ENCODE results near the gene ZSWIM3.

ZSWIM3 gene

DNA sequence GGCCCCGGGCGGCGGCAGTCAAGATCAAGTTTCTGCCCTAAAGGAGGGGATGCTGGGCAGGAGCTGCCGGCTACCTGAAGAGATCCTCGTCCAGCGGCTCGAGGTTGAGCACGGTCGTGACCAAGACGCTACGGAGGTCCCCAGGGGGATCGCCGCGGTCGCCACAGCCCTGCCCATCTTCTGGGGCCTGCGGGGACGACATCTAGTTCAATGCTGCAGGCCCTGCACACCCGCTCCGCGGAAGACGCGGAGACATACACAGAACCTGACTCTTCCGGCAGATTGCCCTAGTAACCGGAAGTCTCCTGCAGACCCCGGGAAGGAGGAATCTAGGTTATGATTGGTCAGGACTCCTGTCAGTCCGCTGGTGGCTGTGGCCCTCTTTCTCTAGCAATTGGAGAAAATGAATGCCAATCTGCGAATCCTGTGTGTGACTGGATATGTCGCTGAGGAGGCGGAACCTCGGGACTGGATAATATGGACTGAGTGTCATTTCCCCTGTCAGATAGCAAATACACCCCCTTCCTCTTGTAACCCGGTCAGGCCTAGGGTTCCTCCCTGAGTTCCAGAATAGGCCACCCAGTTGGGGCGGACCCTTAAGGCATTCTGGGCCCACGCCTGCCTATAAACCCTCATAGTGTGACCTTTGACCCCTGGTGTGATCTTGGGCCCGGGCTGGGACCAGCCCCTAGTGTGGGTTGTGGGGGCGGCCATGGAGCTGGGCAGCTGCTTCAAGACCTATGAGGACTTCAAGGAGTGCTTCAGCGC lies at the start of gene ZSWIM3, which contains the start of gene ACOT8:
ZSWIM3 (plus strand) TSS at position 501 of the 768 bp plus-strand sequence; CDS start at position 713, 212 bp downstream.
ACOT8 (minus strand) TSS at position 279 of the 768 bp plus-strand sequence; CDS start at position 202, 77 bp downstream.
- peak within 1 kb of the TSS; percentile 73 for H3K27ac ChIP-seq
- TF ChIP-seq ZFX (IDR thresholded peaks at IDR 0.05), result peak; percentile 46; the same call in 1 of the 2 replicates
- TF ChIP-seq, protein P1, sequence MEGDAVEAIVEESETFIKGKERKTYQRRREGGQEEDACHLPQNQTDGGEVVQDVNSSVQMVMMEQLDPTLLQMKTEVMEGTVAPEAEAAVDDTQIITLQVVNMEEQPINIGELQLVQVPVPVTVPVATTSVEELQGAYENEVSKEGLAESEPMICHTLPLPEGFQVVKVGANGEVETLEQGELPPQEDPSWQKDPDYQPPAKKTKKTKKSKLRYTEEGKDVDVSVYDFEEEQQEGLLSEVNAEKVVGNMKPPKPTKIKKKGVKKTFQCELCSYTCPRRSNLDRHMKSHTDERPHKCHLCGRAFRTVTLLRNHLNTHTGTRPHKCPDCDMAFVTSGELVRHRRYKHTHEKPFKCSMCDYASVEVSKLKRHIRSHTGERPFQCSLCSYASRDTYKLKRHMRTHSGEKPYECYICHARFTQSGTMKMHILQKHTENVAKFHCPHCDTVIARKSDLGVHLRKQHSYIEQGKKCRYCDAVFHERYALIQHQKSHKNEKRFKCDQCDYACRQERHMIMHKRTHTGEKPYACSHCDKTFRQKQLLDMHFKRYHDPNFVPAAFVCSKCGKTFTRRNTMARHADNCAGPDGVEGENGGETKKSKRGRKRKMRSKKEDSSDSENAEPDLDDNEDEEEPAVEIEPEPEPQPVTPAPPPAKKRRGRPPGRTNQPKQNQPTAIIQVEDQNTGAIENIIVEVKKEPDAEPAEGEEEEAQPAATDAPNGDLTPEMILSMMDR (conservative IDR thresholded peaks at IDR 0.05), result no peak

DNA sequence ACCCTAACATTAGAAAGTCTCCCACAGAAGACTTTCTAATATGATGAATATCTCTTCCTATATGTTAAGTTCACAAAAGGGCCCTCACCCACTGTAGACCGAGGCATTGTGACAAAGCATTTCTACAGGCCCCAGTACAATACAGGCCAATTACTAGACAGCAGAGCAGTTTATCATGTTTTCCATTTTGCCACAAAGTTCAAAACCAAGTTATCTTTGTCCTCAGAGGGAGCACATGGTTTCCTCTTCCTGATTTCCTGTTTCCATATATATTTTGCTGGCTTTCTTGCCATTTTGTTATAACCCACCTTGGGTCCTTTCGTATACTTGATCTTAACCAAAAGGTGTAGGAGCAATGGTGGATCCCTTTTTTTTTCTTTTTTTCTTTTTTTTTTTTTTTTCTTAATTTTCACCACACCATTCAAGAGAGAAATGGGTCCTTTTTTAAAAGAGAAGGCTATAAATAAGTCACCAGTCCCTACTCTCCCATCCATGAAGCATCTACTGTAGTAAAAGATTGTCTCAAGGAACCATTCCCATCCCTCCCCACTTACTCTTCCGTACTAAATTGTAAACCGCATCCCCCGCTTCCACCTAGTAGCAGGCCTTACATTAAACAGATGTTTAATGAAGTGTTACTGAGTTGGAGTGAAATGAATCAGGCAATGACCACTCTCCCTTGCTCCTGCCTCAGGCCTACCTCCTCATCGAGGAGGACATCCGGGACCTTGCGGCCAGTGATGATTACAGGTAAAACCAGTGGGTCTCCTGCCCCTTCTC lies 47.0 kb upstream of the ZSWIM3 start:
- H3K27ac ChIP-seq, result 0 out of 2 replicates have a peak overlapping the region, but pooled peaks have one; percentile 93
- no peak for TF ChIP-seq ZFX (IDR thresholded peaks at IDR 0.05)
- TF ChIP-seq, protein P1 (conservative IDR thresholded peaks at IDR 0.05), result no peak

DNA sequence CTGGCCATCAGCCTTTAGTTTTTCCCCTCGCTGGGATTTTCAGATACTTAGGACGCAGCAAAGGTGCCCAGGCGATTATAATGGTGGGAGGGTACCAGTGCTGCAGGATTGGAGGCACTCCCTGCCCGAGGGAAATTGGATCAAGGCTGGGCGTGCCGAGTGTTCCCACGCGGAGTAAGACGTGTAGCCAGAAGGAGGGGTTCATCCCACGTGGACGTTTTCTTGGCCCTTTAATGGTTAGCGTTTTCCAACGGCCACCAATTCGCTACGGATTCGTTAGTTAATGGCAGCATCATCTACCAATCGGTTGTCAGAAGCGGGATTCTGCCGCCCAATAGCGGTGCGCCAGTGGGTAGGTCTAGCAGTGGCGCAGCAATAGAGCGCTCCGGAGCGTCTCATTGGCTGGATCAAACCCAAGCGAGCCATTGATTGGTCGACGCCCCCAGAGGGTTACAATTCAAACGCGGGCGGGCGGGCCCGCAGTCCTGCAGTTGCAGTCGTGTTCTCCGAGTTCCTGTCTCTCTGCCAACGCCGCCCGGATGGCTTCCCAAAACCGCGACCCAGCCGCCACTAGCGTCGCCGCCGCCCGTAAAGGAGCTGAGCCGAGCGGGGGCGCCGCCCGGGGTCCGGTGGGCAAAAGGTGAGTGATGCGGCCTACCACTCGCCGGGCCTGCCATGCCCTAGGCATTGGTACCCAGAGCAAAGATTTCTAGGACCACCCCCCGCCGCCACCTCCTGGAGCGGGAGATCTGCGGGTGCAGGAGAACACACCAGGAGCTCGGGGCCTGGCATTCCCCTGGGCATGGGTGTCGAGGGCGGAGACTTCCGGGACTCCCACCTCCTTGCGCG lies 45.0 kb upstream of the ZSWIM3 start, which contains the start of gene UBE2C:
UBE2C (plus strand) TSS at position 488 of the 849 bp plus-strand sequence; CDS start at position 540, 52 bp downstream.
- TF ChIP-seq, protein P1 (conservative IDR thresholded peaks at IDR 0.05), result no peak
- peak; percentile 94 for TF ChIP-seq ZFX (IDR thresholded peaks at IDR 0.05)
- H3K27ac ChIP-seq, result peak within 1 kb of the TSS; percentile 93

DNA sequence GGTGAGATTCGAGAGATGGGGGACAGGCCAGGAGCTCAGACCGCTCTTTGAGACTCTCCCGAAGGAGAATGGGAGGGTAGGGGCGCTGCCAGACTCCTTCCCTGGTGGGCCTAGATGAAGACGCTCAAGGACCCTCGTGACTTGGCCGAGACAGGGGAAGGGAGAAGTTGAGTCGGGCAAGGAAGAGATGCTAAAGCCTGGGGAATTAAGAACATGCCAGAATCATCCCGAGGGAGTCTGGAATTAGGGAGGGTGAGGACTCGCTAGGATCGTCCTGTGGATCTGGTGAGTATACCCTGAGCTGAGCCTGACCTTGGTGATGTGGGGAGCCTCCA lies 44.4 kb upstream of the ZSWIM3 start:
- H3K27ac ChIP-seq, result peak overlapping the region; percentile 93
- TF ChIP-seq, protein P1 (conservative IDR thresholded peaks at IDR 0.05), result no peak
- TF ChIP-seq ZFX (IDR thresholded peaks at IDR 0.05), result peak; percentile 66; the same call in 1 of the 2 replicates

DNA sequence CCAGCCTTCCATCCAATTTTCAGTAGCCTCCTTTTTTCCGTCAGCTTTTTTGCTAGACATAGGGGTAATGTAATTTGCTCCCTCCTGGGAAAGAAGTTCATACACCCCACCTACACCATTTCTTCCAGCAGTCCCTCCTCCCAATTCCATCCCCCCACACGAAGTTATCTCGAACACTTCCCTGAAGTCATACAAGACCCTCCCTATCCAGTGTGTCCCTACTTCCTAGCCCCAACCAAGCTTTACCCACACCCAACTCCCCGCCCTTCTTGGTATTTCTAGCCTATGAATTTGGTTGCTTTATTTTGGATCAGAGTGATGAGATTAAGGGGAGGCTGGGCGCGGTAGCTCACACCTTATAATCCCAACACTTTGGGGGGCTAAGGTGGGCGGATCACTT lies 43.9 kb upstream of the ZSWIM3 start:
- no peak for TF ChIP-seq ZFX (IDR thresholded peaks at IDR 0.05)
- TF ChIP-seq, protein P1 (conservative IDR thresholded peaks at IDR 0.05), result no peak
- peak overlapping the region; percentile 93 for H3K27ac ChIP-seq

DNA sequence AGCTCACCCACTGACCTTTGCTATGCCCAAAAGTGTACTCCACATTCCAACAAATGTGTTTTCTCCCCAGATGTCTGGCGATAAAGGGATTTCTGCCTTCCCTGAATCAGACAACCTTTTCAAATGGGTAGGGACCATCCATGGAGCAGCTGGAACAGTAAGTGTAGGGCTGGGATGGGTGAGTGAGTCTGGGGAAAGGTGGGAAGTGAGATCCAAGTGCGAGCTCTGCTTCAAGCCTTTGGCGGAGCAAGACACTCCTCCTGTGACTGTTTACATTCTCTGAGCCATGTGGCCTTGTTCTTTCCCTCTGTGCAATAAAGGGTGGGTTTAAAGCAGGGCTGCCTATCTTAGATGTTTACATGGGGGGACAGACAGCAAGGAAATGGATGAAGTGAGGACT lies 43.1 kb upstream of the ZSWIM3 start:
- no peak overlapping the region for H3K27ac ChIP-seq
- TF ChIP-seq, protein P1 (conservative IDR thresholded peaks at IDR 0.05), result no peak
- TF ChIP-seq ZFX (IDR thresholded peaks at IDR 0.05), result no peak

Data from C4-2B (cell line).